Lung (tissue), 12 donors: ENCODE measurements around the gene AUH. TPM values are rescaled to one million over a fixed set of nuclear protein-coding genes. Genes with fewer than 3 reads are reported as not detected.

Experiments used
- ATAC-seq: fragments of 200-7000 bp; cut with Tn5 transposase; one replicate; pipeline ENCODE4 v1.9.1; 2020; ENCODE audit warnings: moderate number of reproducible peaks; ENCODE audit not compliant: insufficient read depth, low FRiP score
- DNase-seq, 3 donors: peaks; one replicate each; pipeline ENCODE4 v3.0.0-alpha.2; 2013 to 2017
- H3K27ac ChIP-seq, 2 donors: one replicate each; pipeline ENCODE4 v1.5.1; 2013; ENCODE audit warnings: mild to moderate bottlenecking in 2 of 2, moderate library complexity in 2 of 2, control low read depth in 1 of 2, inconsistent platforms in 1 of 2, low read depth in 1 of 2, low read length in 1 of 2
- H3K27me3 ChIP-seq, 3 donors: one replicate each; pipeline ENCODE4 v1.5.1; 2013; ENCODE audit warnings: low read length in 2 of 3; ENCODE audit not compliant: control insufficient read depth in 3 of 3, insufficient read depth in 3 of 3
- H3K36me3 ChIP-seq, 4 donors: one replicate each; pipeline ENCODE4 v1.5.1; 2013; ENCODE audit warnings: low read length in 4 of 4, mild to moderate bottlenecking in 1 of 4, moderate library complexity in 1 of 4; ENCODE audit not compliant: control insufficient read depth in 4 of 4, insufficient read depth in 4 of 4
- H3K4me1 ChIP-seq, 5 donors: one replicate each; pipeline ENCODE4 v1.5.1; 2013; ENCODE audit warnings: low read length in 5 of 5, mild to moderate bottlenecking in 2 of 5, moderate library complexity in 1 of 5; ENCODE audit not compliant: control insufficient read depth in 5 of 5, insufficient read depth in 5 of 5
- H3K4me3 ChIP-seq: one replicate; pipeline ENCODE4 v1.5.1; 2013; ENCODE audit warnings: mild to moderate bottlenecking, control low read depth, moderate library complexity
- H3K9ac ChIP-seq, 2 donors: one replicate each; pipeline ENCODE4 v1.5.1; 2013; ENCODE audit warnings: low read length in 2 of 2, control low read depth in 1 of 2; ENCODE audit not compliant: insufficient read depth in 1 of 2
- H3K9me3 ChIP-seq, 4 donors: one replicate each; pipeline ENCODE4 v1.5.1; 2013; ENCODE audit warnings: low read length in 3 of 4, mild to moderate bottlenecking in 1 of 4, moderate library complexity in 1 of 4; ENCODE audit not compliant: control insufficient read depth in 4 of 4, insufficient read depth in 3 of 4
- WGBS, 2 donors: extraction: QIAGEN DNeasy Blood & Tissue Kit; methylation state at CpG; one replicate each; pipeline ENCODE4 v1.1.7; 2013; 5-methylcytosine and 5-hydroxymethylcytosine counted together
- polyA plus RNA-seq, 2 donors: library from polyadenylated mRNA; stranded (reverse); fragments of 200-250 nt; gene quantifications; one replicate each; pipeline ENCODE4 v1.2.1, GENCODE V29; 2013
- total RNA-seq, 2 donors: library from RNA; depleted of rRNA in 1 of 2; stranded (reverse); fragments of >200 nt in 1 of 2; gene quantifications; one replicate each; pipeline ENCODE4 v1.2.1, GENCODE V29; 2014 to 2021
- TF ChIP-seq, protein P1 (sequence below): IDR thresholded peaks from 2 replicates; pipeline ENCODE4 v1.5.1; 2012; ENCODE audit warnings: mild to moderate bottlenecking; ENCODE audit errors: control extremely low read depth, extremely low read depth
- donor health status: control.
- donor health status: control.
- donor health status: Bipolar disorder and iron deficiency.
- donor health status: healthy.
- donor health status: DM: yes; HTN: yes; CAD: no.

Gene AUH
- total and polyA plus RNA-seq, 4 donors, result 10.5 to 76.8 (median 16.2) TPM

- H3K9ac ChIP-seq, result peak overlapping the region in 1 of 2 donors; percentile 9
- TF ChIP-seq, protein P1, sequence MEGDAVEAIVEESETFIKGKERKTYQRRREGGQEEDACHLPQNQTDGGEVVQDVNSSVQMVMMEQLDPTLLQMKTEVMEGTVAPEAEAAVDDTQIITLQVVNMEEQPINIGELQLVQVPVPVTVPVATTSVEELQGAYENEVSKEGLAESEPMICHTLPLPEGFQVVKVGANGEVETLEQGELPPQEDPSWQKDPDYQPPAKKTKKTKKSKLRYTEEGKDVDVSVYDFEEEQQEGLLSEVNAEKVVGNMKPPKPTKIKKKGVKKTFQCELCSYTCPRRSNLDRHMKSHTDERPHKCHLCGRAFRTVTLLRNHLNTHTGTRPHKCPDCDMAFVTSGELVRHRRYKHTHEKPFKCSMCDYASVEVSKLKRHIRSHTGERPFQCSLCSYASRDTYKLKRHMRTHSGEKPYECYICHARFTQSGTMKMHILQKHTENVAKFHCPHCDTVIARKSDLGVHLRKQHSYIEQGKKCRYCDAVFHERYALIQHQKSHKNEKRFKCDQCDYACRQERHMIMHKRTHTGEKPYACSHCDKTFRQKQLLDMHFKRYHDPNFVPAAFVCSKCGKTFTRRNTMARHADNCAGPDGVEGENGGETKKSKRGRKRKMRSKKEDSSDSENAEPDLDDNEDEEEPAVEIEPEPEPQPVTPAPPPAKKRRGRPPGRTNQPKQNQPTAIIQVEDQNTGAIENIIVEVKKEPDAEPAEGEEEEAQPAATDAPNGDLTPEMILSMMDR, result no peak
- no peak overlapping the region for H3K27ac ChIP-seq
- no peak overlapping the region for H3K4me3 ChIP-seq
- no peaks in the 10 kb centered on the region for H3K27me3 ChIP-seq
- peaks cover 0 to 7% (median 0%) of the 10 kb centered on the region in 4 donors for H3K36me3 ChIP-seq
- 90 to 91% methylated on average over 6 of the region's 6 CpGs for WGBS, 2 donors
- H3K4me1 ChIP-seq, result peaks cover 6 to 22% (median 13%) of the 10 kb centered on the region in 5 donors
- no peaks in the 10 kb centered on the region for H3K9me3 ChIP-seq
- ATAC-seq (no peak), DNase-seq (peak in 2 of 3 donors; percentile 31 to 56)
Observed at GRCh38 chr9:91210318-91210717, 151.4 kb downstream of the AUH start.

DNA sequence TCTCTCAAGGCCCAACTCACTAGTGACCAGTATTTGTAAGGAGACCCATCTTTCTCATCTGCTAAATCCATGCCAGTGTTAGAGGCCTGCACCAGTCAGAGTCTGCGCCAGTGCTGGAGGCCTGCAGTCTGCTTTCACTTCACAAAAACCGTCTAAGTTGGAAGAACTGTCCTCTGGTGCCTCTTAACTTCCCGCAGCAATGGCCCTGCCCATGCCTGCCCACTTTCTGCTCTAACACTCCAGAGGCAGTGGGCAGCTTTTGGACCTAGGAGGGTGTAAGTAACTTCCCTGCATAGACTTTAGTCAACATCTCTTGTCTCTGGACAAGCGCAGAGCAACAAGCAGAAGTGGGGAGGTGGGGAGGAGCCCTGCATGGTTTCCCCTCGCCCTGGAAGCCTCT is 152.9 kb downstream of the AUH start:
- ATAC-seq (no peak), DNase-seq (no peak)
- Histone ChIP-seq H3K36me3 (peaks cover 0 to 7% (median 0%) of the 10 kb centered on the region in 4 donors), H3K9me3 (no peaks in the 10 kb centered on the region), H3K27ac (peak overlapping the region in 1 of 2 donors; percentile 42), H3K9ac (no peak overlapping the region), H3K27me3 (no peaks in the 10 kb centered on the region), H3K4me3 (no peak overlapping the region), H3K4me1 (peaks cover 6 to 22% (median 13%) of the 10 kb centered on the region in 5 donors)
- TF ChIP-seq, protein P1, result no peak
- WGBS, 2 donors, result 77% methylated on average over 5 of the region's 5 CpGs

GRCh38 chr9:91208419-91208745 is 153.3 kb downstream of the AUH start:
- WGBS, 2 donors, result 40 to 53% methylated on average over 3 of the region's 3 CpGs
- DNase-seq, result no peak
- Histone ChIP-seq H3K27ac (peak overlapping the region; percentile 68 to 84), H3K4me1 (peaks cover 6 to 22% (median 13%) of the 10 kb centered on the region in 5 donors), H3K36me3 (peaks cover 0 to 5% (median 0%) of the 10 kb centered on the region in 4 donors), H3K4me3 (no peak overlapping the region), H3K27me3 (no peaks in the 10 kb centered on the region), H3K9me3 (no peaks in the 10 kb centered on the region), H3K9ac (peak overlapping the region in 1 of 2 donors; percentile 67)
- no peak for ATAC-seq
- TF ChIP-seq, protein P1, result no peak
